PFSK-1 (cell line): ENCODE results near the gene ANKRD17.

ENCODE experiments used
- FOXP2 ChIP-seq: optimal IDR thresholded peaks from 2 replicates; pipeline ENCODE3; 2011; ENCODE audit warnings: borderline replicate concordance, control low read depth, inconsistent platforms; ENCODE audit not compliant: insufficient read depth; ENCODE audit errors: extremely low read length, extremely low read depth
- POLR2AphosphoS5 ChIP-seq: IDR thresholded peaks from 2 replicates; pipeline ENCODE4 v1.6.1; 2012; ENCODE audit warnings: low read depth, mild to moderate bottlenecking, control low read depth, low read length, moderate library complexity
- TF ChIP-seq, protein P1 (sequence below), 2 experiments: IDR thresholded peaks; 2 replicates each; pipeline versions ENCODE4 v1.6.1 to v1.8.0; 2011 to 2012; ENCODE audit warnings: low read depth in 2 of 2, low read length in 2 of 2, control low read depth in 1 of 2, inconsistent platforms in 1 of 2, mild to moderate bottlenecking in 1 of 2, moderate library complexity in 1 of 2; ENCODE audit not compliant: insufficient read depth in 1 of 2

- TF ChIP-seq, protein P1, sequence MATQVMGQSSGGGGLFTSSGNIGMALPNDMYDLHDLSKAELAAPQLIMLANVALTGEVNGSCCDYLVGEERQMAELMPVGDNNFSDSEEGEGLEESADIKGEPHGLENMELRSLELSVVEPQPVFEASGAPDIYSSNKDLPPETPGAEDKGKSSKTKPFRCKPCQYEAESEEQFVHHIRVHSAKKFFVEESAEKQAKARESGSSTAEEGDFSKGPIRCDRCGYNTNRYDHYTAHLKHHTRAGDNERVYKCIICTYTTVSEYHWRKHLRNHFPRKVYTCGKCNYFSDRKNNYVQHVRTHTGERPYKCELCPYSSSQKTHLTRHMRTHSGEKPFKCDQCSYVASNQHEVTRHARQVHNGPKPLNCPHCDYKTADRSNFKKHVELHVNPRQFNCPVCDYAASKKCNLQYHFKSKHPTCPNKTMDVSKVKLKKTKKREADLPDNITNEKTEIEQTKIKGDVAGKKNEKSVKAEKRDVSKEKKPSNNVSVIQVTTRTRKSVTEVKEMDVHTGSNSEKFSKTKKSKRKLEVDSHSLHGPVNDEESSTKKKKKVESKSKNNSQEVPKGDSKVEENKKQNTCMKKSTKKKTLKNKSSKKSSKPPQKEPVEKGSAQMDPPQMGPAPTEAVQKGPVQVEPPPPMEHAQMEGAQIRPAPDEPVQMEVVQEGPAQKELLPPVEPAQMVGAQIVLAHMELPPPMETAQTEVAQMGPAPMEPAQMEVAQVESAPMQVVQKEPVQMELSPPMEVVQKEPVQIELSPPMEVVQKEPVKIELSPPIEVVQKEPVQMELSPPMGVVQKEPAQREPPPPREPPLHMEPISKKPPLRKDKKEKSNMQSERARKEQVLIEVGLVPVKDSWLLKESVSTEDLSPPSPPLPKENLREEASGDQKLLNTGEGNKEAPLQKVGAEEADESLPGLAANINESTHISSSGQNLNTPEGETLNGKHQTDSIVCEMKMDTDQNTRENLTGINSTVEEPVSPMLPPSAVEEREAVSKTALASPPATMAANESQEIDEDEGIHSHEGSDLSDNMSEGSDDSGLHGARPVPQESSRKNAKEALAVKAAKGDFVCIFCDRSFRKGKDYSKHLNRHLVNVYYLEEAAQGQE (IDR thresholded peaks at IDR 0.05; ENCODE audit: insufficient read depth in 1 of 2, low read depth in 2 of 2, low read length in 2 of 2), result no peak
- TF ChIP-seq POLR2AphosphoS5 (no peak), FOXP2 (no peak)
Measured at GRCh38 chr4:73036123-73036522, 222.5 kb downstream of the ANKRD17 start.
